Activated CD4-positive, alpha-beta memory T cell treated with anti-CD3 and anti-CD28 coated beads for 36 hours (primary cell): ENCODE measurements around the gene LRRC25. TPM values are rescaled to one million over a fixed set of nuclear protein-coding genes. Genes with fewer than 3 reads are reported as not detected.
A peak's percentile ranks its signal among the peaks of the same experiment; 100 is the strongest.

Source experiments
- CTCF ChIA-PET: fragments of 350-600 bp; sonication (Branson Sonifier 250); formaldehyde crosslinking; loops from one replicate; lab custom pipeline; 2021; ENCODE audit warnings: antibody characterized with exemption, inconsistent platforms; lab: Charles Lee
- POLR2A ChIA-PET: fragments of 350-600 bp; sonication (Branson Sonifier 250); formaldehyde crosslinking; loops from one replicate; lab custom pipeline; 2021; ENCODE audit warnings: antibody characterized with exemption; lab: Charles Lee
- DNase-seq: peaks from one replicate; pipeline ENCODE4 v3.0.0-alpha.2; 2020
- H3K27ac Mint-ChIP-seq: one replicate; pipeline ENCODE4 v1.8.0; 2021; ENCODE audit warnings: mixed read lengths
- H3K27me3 Mint-ChIP-seq: one replicate; pipeline ENCODE4 v1.8.0; 2021; ENCODE audit warnings: mixed read lengths
- H3K36me3 Mint-ChIP-seq: one replicate; pipeline ENCODE4 v1.8.0; 2021; ENCODE audit warnings: mixed read lengths
- H3K4me1 Mint-ChIP-seq: one replicate; pipeline ENCODE4 v1.8.0; 2021; ENCODE audit warnings: low read depth, mixed read lengths
- H3K4me3 Mint-ChIP-seq: one replicate; pipeline ENCODE4 v1.8.0; 2021; ENCODE audit warnings: mild to moderate bottlenecking, mixed read lengths
- H3K9me3 Mint-ChIP-seq: one replicate; pipeline ENCODE4 v1.8.0; 2021; ENCODE audit warnings: mixed read lengths
- intact Hi-C: fragments of 100-400 bp; cut with micrococcal nuclease; formaldehyde crosslinking; loops from one replicate; pipeline ENCODE4 v1.15.1; 2023
- total RNA-seq, 2 experiments: library from RNA; stranded (reverse); gene quantifications; one replicate each; pipeline ENCODE4 v1.2.3, GENCODE V29; 2021

Gene LRRC25
- total RNA-seq, 2 experiments from 2014 or later = not detected

GRCh38 chr19:18440936-18441803 lies 43.7 kb upstream of the LRRC25 start:
- CTCF ChIA-PET = interaction anchor here (0.7 to 1.8 kb wide), 3 partner anchors 10 to 30 kb away, joined by 3 to 9 read pairs (median 4); no protein-coding TSS in a partner anchor
- peaks cover 5% of the 10 kb centered on the region for H3K36me3 Mint-ChIP-seq
- peaks cover 22% of the 10 kb centered on the region for H3K4me1 Mint-ChIP-seq
- POLR2A ChIA-PET = interaction anchor here (1.0 kb wide), 1 partner anchor 66 kb away, joined by 3 read pairs; no protein-coding TSS in a partner anchor
- H3K27me3 Mint-ChIP-seq = no peaks in the 10 kb centered on the region
- peak overlapping the region; percentile 25 for H3K27ac Mint-ChIP-seq
- no peak for DNase-seq
- H3K4me3 Mint-ChIP-seq = no peak overlapping the region
- intact Hi-C loops = loop anchor here (5.0 kb wide), 1 partner anchor 101 kb away; the partner anchor contains the start of gene FKBP8
- H3K9me3 Mint-ChIP-seq = peaks cover 3% of the 10 kb centered on the region

- no peaks in the 10 kb centered on the region for H3K27me3 Mint-ChIP-seq
- peaks cover 5% of the 10 kb centered on the region for H3K36me3 Mint-ChIP-seq
- POLR2A ChIA-PET = interaction anchor here (0.6 to 1.0 kb wide), 2 partner anchors 66 to 506 kb away, joined by 3 to 4 read pairs; no protein-coding TSS in a partner anchor
- DNase-seq = peak; percentile 66
- H3K9me3 Mint-ChIP-seq = peaks cover 3% of the 10 kb centered on the region
- CTCF ChIA-PET = interaction anchor here (0.6 to 1.8 kb wide), 7 partner anchors 10 to 777 kb away, joined by 3 to 9 read pairs (median 3); no protein-coding TSS in a partner anchor
- no peak overlapping the region for H3K4me3 Mint-ChIP-seq
- H3K4me1 Mint-ChIP-seq = peaks cover 23% of the 10 kb centered on the region
- intact Hi-C loops = loop anchor here (5.0 kb wide), 1 partner anchor 102 kb away; the partner anchor contains the start of gene FKBP8
- H3K27ac Mint-ChIP-seq = no peak overlapping the region
Measured at GRCh38 chr19:18440415-18440877, 43.0 kb upstream of the LRRC25 start.

- DNase-seq = no peak
- no peak overlapping the region for H3K27ac Mint-ChIP-seq
- H3K36me3 Mint-ChIP-seq = peaks cover 5% of the 10 kb centered on the region
- no peaks in the 10 kb centered on the region for H3K27me3 Mint-ChIP-seq
- ChIA-PET POLR2A (interaction anchor here (0.6 to 1.5 kb wide), 2 partner anchors 11 to 506 kb away, joined by 3 to 4 read pairs; no protein-coding TSS in a partner anchor), CTCF (interaction anchor here (0.5 to 1.8 kb wide), 6 partner anchors 11 to 777 kb away, joined by 3 to 9 read pairs (median 3); no protein-coding TSS in a partner anchor)
- intact Hi-C loops = loop anchor here (5.0 kb wide), 1 partner anchor 102 kb away; the partner anchor contains the start of gene FKBP8
- H3K4me3 Mint-ChIP-seq = no peak overlapping the region
- peaks cover 23% of the 10 kb centered on the region for H3K4me1 Mint-ChIP-seq
- H3K9me3 Mint-ChIP-seq = peaks cover 3% of the 10 kb centered on the region
Measured at GRCh38 chr19:18439910-18440237, 42.5 kb upstream of the LRRC25 start.

GRCh38 chr19:18439025-18439909 lies 41.8 kb upstream of the LRRC25 start:
- H3K27me3 Mint-ChIP-seq = no peaks in the 10 kb centered on the region
- ChIA-PET POLR2A (interaction anchor here (0.6 to 1.5 kb wide), 2 partner anchors 11 to 25 kb away, joined by 3 read pairs; no protein-coding TSS in a partner anchor), CTCF (interaction anchor here (0.5 to 1.8 kb wide), 4 partner anchors 12 to 408 kb away, joined by 3 to 9 read pairs (median 3); no protein-coding TSS in a partner anchor)
- H3K4me3 Mint-ChIP-seq = no peak overlapping the region
- H3K9me3 Mint-ChIP-seq = peaks cover 3% of the 10 kb centered on the region
- H3K27ac Mint-ChIP-seq = no peak overlapping the region
- intact Hi-C loops = no loop called here
- no peak for DNase-seq
- peaks cover 10% of the 10 kb centered on the region for H3K36me3 Mint-ChIP-seq
- peaks cover 23% of the 10 kb centered on the region for H3K4me1 Mint-ChIP-seq

- Mint-ChIP-seq H3K9me3 (peaks cover 3% of the 10 kb centered on the region), H3K4me1 (peaks cover 23% of the 10 kb centered on the region), H3K27me3 (no peaks in the 10 kb centered on the region), H3K36me3 (peaks cover 13% of the 10 kb centered on the region), H3K27ac (no peak overlapping the region), H3K4me3 (no peak overlapping the region)
- DNase-seq = no peak
- intact Hi-C loops = no loop called here
- ChIA-PET POLR2A (interaction anchor here (0.6 to 1.5 kb wide), 2 partner anchors 10 to 25 kb away, joined by 3 read pairs; no protein-coding TSS in a partner anchor), CTCF (interaction anchor here (0.7 to 1.0 kb wide), 2 partner anchors 12 to 409 kb away, joined by 3 read pairs; no protein-coding TSS in a partner anchor)
Measured at GRCh38 chr19:18438331-18439024, 41.1 kb upstream of the LRRC25 start.

GRCh38 chr19:18437491-18438330 lies 40.3 kb upstream of the LRRC25 start, which contains the start of gene ISYNA1:
Gene ISYNA1, minus strand, starts transcription at chr19:18438133. Its CDS starts 154 bp downstream, at chr19:18437979.
- peak; percentile 65 for DNase-seq
- no peak within 1 kb of the TSS for H3K27ac Mint-ChIP-seq
- H3K4me3 Mint-ChIP-seq = peak within 1 kb of the TSS; percentile 65
- no peaks in the 10 kb centered on the region for H3K27me3 Mint-ChIP-seq
- H3K9me3 Mint-ChIP-seq = peaks cover 3% of the 10 kb centered on the region
- peaks cover 18% of the 10 kb centered on the region for H3K4me1 Mint-ChIP-seq
- intact Hi-C loops = no loop called here
- ChIA-PET POLR2A (no interaction called here), CTCF (interaction anchor here (0.7 to 1.0 kb wide), 2 partner anchors 13 to 71 kb away, joined by 3 read pairs; no protein-coding TSS in a partner anchor)
- peaks cover 12% of the 10 kb centered on the region for H3K36me3 Mint-ChIP-seq

GRCh38 chr19:18436671-18437490 lies 39.5 kb upstream of the LRRC25 start:
- Mint-ChIP-seq H3K4me1 (peaks cover 16% of the 10 kb centered on the region), H3K27ac (peak overlapping the region; percentile 56), H3K27me3 (no peaks in the 10 kb centered on the region), H3K9me3 (no peaks in the 10 kb centered on the region), H3K36me3 (peaks cover 7% of the 10 kb centered on the region), H3K4me3 (peak overlapping the region; percentile 65)
- ChIA-PET POLR2A (no interaction called here), CTCF (interaction anchor here (0.7 kb wide), 1 partner anchor 71 kb away, joined by 3 read pairs; no protein-coding TSS in a partner anchor)
- intact Hi-C loops = no loop called here
- peak; percentile 79 for DNase-seq

- Mint-ChIP-seq H3K9me3 (no peaks in the 10 kb centered on the region), H3K36me3 (peaks cover 7% of the 10 kb centered on the region), H3K27me3 (no peaks in the 10 kb centered on the region), H3K27ac (peak overlapping the region; percentile 56), H3K4me1 (peaks cover 18% of the 10 kb centered on the region), H3K4me3 (peak overlapping the region; percentile 48)
- intact Hi-C loops = no loop called here
- DNase-seq = no peak
- ChIA-PET CTCF (interaction anchor here (0.6 to 2.5 kb wide), 4 partner anchors 15 to 863 kb away, joined by 3 to 12 read pairs (median 4); no protein-coding TSS in a partner anchor), POLR2A (no interaction called here)
Measured at GRCh38 chr19:18435842-18436670, 38.6 kb upstream of the LRRC25 start.
